Ovary (tissue), 3 donors: Measurements from ENCODE around the gene MAFB.

Experiments used
- EP300 ChIP-seq: sonication (generic); formaldehyde crosslinking; IDR thresholded peaks from one replicate; pipeline ENCODE4 v1.6.1; 2017; ENCODE audit warnings: antibody characterized with exemption
- POLR2A ChIP-seq: fragments of 450-650 bp; IDR thresholded peaks from one replicate; pipeline ENCODE4 v1.6.1; 2017; ENCODE audit warnings: antibody characterized with exemption, mild to moderate bottlenecking, moderate library complexity
- TF ChIP-seq, protein P1 (sequence below), 3 donors: fragments of 450-650 bp in 2 of 3; fragments of 200-600 bp in 1 of 3; IDR thresholded peaks; one replicate each; pipeline versions ENCODE4 v1.5.1 to v1.8.0; 2016 to 2022; ENCODE audit warnings: antibody characterized with exemption in 3 of 3, mild to moderate bottlenecking in 1 of 3
- donor health status: DM: no; HTN: no; CAD: no.

GRCh38 chr20:40687384-40688128, 1.5 kb downstream of the MAFB start:
- TF ChIP-seq, protein P1, sequence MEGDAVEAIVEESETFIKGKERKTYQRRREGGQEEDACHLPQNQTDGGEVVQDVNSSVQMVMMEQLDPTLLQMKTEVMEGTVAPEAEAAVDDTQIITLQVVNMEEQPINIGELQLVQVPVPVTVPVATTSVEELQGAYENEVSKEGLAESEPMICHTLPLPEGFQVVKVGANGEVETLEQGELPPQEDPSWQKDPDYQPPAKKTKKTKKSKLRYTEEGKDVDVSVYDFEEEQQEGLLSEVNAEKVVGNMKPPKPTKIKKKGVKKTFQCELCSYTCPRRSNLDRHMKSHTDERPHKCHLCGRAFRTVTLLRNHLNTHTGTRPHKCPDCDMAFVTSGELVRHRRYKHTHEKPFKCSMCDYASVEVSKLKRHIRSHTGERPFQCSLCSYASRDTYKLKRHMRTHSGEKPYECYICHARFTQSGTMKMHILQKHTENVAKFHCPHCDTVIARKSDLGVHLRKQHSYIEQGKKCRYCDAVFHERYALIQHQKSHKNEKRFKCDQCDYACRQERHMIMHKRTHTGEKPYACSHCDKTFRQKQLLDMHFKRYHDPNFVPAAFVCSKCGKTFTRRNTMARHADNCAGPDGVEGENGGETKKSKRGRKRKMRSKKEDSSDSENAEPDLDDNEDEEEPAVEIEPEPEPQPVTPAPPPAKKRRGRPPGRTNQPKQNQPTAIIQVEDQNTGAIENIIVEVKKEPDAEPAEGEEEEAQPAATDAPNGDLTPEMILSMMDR (IDR thresholded peaks at IDR 0.05) = no peak
- TF ChIP-seq EP300 (no peak), POLR2A (no peak)
